ENCODE results near the gene PRR23E. TPM values are rescaled to one million over a fixed set of nuclear protein-coding genes. Genes with fewer than 3 reads are reported as not detected.

PRR23E gene
- total and polyA plus RNA-seq, 4 donors: not detected

GRCh38 chr3:127196002-127196401, 3.1 kb downstream of the PRR23E start:
- ATAC-seq (ENCODE audit: insufficient read depth, low FRiP score) (no peak), DNase-seq (no peak)
- Histone ChIP-seq H3K4me1 (ENCODE audit: control insufficient read depth in 5 of 5, insufficient read depth in 5 of 5, low read length in 5 of 5) (peaks cover 0 to 2% (median 0%) of the 10 kb centered on the region in 5 donors), H3K36me3 (ENCODE audit: control insufficient read depth in 4 of 4, insufficient read depth in 4 of 4, low read length in 4 of 4) (no peaks in the 10 kb centered on the region), H3K27ac (ENCODE audit: low read depth in 1 of 2, low read length in 1 of 2) (no peak overlapping the region), H3K9ac (ENCODE audit: insufficient read depth in 1 of 2, low read length in 2 of 2) (no peak overlapping the region), H3K27me3 (ENCODE audit: control insufficient read depth in 3 of 3, insufficient read depth in 3 of 3, low read length in 2 of 3) (peaks cover 0 to 4% (median 0%) of the 10 kb centered on the region in 3 donors), H3K4me3 (no peak overlapping the region), H3K9me3 (ENCODE audit: control insufficient read depth in 4 of 4, insufficient read depth in 3 of 4, low read length in 3 of 4) (peaks cover 0 to 6% (median 0%) of the 10 kb centered on the region in 4 donors)
- 52 to 59% methylated on average over 2 of the region's 2 CpGs for WGBS, 2 donors
- no peak for TF ChIP-seq CTCF (IDR thresholded peaks at IDR 0.05; ENCODE audit: control extremely low read depth, extremely low read depth)

GRCh38 chr3:127196466-127197299, 3.8 kb downstream of the PRR23E start:
- Histone ChIP-seq H3K4me3 (no peak overlapping the region), H3K9ac (ENCODE audit: insufficient read depth in 1 of 2, low read length in 2 of 2) (no peak overlapping the region), H3K9me3 (ENCODE audit: control insufficient read depth in 4 of 4, insufficient read depth in 3 of 4, low read length in 3 of 4) (peaks cover 0 to 4% (median 0%) of the 10 kb centered on the region in 4 donors), H3K27ac (ENCODE audit: low read depth in 1 of 2, low read length in 1 of 2) (no peak overlapping the region), H3K4me1 (ENCODE audit: control insufficient read depth in 5 of 5, insufficient read depth in 5 of 5, low read length in 5 of 5) (peaks cover 0 to 2% (median 0%) of the 10 kb centered on the region in 5 donors), H3K36me3 (ENCODE audit: control insufficient read depth in 4 of 4, insufficient read depth in 4 of 4, low read length in 4 of 4) (no peaks in the 10 kb centered on the region), H3K27me3 (ENCODE audit: control insufficient read depth in 3 of 3, insufficient read depth in 3 of 3, low read length in 2 of 3) (peaks cover 0 to 4% (median 0%) of the 10 kb centered on the region in 3 donors)
- no peak for ATAC-seq (ENCODE audit: insufficient read depth, low FRiP score)
- no peak for DNase-seq
- TF ChIP-seq CTCF (IDR thresholded peaks at IDR 0.05; ENCODE audit: control extremely low read depth, extremely low read depth): no peak
- WGBS, 2 donors: 82 to 83% methylated on average over 14 to 15 of the region's 15 CpGs

GRCh38 chr3:127197300-127198189, 4.6 kb downstream of the PRR23E start:
- H3K36me3 ChIP-seq (ENCODE audit: control insufficient read depth in 4 of 4, insufficient read depth in 4 of 4, low read length in 4 of 4): no peaks in the 10 kb centered on the region
- 59 to 63% methylated on average over 14 of the region's 14 CpGs for WGBS, 2 donors
- peaks cover 0 to 2% (median 0%) of the 10 kb centered on the region in 5 donors for H3K4me1 ChIP-seq (ENCODE audit: control insufficient read depth in 5 of 5, insufficient read depth in 5 of 5, low read length in 5 of 5)
- no peak overlapping the region for H3K9ac ChIP-seq (ENCODE audit: insufficient read depth in 1 of 2, low read length in 2 of 2)
- ATAC-seq (ENCODE audit: insufficient read depth, low FRiP score) (no peak), DNase-seq (no peak)
- H3K27ac ChIP-seq (ENCODE audit: low read depth in 1 of 2, low read length in 1 of 2): no peak overlapping the region
- H3K27me3 ChIP-seq (ENCODE audit: control insufficient read depth in 3 of 3, insufficient read depth in 3 of 3, low read length in 2 of 3): peaks cover 0 to 4% (median 0%) of the 10 kb centered on the region in 3 donors
- TF ChIP-seq CTCF (IDR thresholded peaks at IDR 0.05; ENCODE audit: control extremely low read depth, extremely low read depth): no peak
- H3K4me3 ChIP-seq: no peak overlapping the region
- H3K9me3 ChIP-seq (ENCODE audit: control insufficient read depth in 4 of 4, insufficient read depth in 3 of 4, low read length in 3 of 4): no peaks in the 10 kb centered on the region
